ENCODE measurements around the gene USP32. TPM values are rescaled to one million over a fixed set of nuclear protein-coding genes. Genes with fewer than 3 reads are reported as not detected.

Gene USP32
- polyA plus RNA-seq, 1 donor (not counting 4 experiments of a cell fraction or from before 2014, with no cell fraction given), result 37.6 TPM

DNA sequence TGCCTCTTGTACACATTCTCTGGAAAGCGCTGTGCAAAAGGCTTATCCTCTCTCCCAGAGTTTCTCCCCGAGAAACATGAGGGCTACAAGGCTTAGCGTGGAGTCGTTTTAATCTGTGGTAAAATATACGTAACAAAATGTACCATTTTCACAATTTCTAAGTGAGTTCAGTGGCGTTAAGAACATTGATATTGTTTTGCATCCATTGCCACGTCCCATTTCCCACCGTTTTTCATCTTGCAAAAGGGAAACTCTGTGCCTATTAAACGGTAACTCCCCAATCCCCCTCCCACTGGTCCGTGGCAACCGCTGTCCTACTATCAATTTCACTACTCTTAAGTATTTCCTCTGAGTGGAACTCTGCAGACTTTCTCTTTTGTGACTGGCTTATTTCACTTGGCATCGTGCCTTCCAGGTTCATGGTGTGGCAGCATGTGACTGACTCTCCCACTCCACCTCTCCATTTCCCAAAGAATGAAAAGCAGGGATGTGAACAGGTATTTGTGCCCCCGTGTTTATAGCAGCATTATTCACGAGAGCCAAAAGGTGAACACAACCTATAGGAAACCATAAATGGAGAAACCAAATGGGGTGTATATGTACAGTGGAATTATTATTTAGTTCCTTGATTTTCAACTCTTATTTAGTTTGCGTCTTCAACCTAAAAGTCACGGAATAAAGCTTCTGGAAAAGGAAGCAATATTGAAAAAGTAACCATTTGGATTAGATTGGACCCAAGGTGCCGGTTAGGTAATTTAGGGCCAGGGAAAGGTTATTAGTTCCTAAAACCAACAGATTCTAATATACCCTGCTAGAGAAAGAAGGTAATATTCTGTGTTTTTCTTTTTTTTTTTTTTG lies 1.1 kb upstream of the USP32 start:
- no peaks in the 10 kb centered on the region for H3K36me3 ChIP-seq (ENCODE audit: control insufficient read depth in 2 of 2, extremely low read depth in 1 of 2, insufficient read depth in 2 of 2, low read length in 2 of 2)
- DNase-seq (ENCODE audit: low read depth, low spot score) (no peak), FAIRE-seq (peak; percentile 43)
- peak overlapping the region; percentile 92 to 97 (median 94) for H3K4me3 ChIP-seq (ENCODE audit: control insufficient read depth in 2 of 3, extremely low read depth in 1 of 3, insufficient read depth in 2 of 3, low read depth in 1 of 3, low read length in 3 of 3)
- peaks cover 33% of the 10 kb centered on the region for H3K79me2 ChIP-seq (ENCODE audit: control insufficient read depth, insufficient read depth, low read length)
- H3K27me3 ChIP-seq (ENCODE audit: control insufficient read depth, extremely low read depth, insufficient read depth, low read length), result no peaks in the 10 kb centered on the region
- TF ChIP-seq, protein P1, sequence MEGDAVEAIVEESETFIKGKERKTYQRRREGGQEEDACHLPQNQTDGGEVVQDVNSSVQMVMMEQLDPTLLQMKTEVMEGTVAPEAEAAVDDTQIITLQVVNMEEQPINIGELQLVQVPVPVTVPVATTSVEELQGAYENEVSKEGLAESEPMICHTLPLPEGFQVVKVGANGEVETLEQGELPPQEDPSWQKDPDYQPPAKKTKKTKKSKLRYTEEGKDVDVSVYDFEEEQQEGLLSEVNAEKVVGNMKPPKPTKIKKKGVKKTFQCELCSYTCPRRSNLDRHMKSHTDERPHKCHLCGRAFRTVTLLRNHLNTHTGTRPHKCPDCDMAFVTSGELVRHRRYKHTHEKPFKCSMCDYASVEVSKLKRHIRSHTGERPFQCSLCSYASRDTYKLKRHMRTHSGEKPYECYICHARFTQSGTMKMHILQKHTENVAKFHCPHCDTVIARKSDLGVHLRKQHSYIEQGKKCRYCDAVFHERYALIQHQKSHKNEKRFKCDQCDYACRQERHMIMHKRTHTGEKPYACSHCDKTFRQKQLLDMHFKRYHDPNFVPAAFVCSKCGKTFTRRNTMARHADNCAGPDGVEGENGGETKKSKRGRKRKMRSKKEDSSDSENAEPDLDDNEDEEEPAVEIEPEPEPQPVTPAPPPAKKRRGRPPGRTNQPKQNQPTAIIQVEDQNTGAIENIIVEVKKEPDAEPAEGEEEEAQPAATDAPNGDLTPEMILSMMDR (optimal IDR thresholded peaks at IDR 0.05 in 1 of 3, IDR thresholded peaks at IDR 0.05 in 1 of 3, conservative IDR thresholded peaks at IDR 0.05 in 1 of 3; ENCODE audit: extremely low read depth in 1 of 3, insufficient read depth in 2 of 3, low read length in 3 of 3), result no peak
- TF ChIP-seq EZH2 (IDR thresholded peaks at IDR 0.05; ENCODE audit: low read length), result no peak
- H3K9ac ChIP-seq (ENCODE audit: control insufficient read depth, extremely low read depth, insufficient read depth, low read length), result peak overlapping the region; percentile 99
- peak overlapping the region; percentile 91 for H3K27ac ChIP-seq (ENCODE audit: control insufficient read depth, insufficient read depth, low read length)
- H3K4me1 ChIP-seq (ENCODE audit: control insufficient read depth, extremely low read depth, insufficient read depth, low read length), result peaks cover 21% of the 10 kb centered on the region
- no peaks in the 10 kb centered on the region for H3K9me1 ChIP-seq (ENCODE audit: control insufficient read depth, extremely low read depth, insufficient read depth, low read length)
- H3K9me3 ChIP-seq (ENCODE audit: control insufficient read depth, low read depth, low read length), result no peaks in the 10 kb centered on the region
- H3K4me2 ChIP-seq (ENCODE audit: control insufficient read depth, extremely low read depth, insufficient read depth, low read depth, low read length), result peak overlapping the region; percentile 77
- dilution Hi-C loops (cut with MboI; ENCODE audit: extremely low pct_ligation_motif_present, low sequenced_read_pairs), result no loop called here
- H2AFZ ChIP-seq (ENCODE audit: control insufficient read depth, low read length), result peak overlapping the region; percentile 97
- no peaks in the 10 kb centered on the region for H4K20me1 ChIP-seq (ENCODE audit: control insufficient read depth, extremely low read depth, insufficient read depth, low read length)

DNA sequence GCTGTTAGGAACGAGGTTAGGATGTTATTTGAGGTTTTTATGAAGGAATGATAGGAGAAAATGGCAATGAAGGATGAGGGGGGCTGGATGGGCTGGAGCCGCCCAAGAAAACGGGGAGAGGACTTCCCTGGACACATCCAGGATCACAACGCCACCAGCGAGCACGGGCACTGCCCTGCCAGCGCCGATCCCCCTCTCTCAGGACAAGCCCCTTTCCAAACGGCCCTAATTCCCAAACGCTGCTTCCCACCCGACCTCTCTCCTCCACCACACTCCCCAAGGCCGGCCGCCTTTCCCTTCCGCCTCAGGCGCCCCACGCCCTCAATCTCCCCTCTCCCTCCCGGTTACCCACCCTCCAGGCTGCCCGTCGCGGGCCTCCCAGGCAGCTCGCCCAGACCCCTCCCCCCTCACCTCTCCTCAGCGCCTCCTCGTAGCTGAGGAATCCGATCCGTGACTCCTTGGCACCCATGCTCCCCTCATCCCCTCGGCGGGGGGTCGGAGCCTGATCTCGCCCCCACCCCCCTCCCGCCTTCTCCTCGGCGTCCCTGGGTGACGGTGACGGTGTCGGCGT lies 377 bp downstream of the USP32 start:
- Histone ChIP-seq H3K4me1 (ENCODE audit: control insufficient read depth, extremely low read depth, insufficient read depth, low read length) (peaks cover 22% of the 10 kb centered on the region), H3K9ac (ENCODE audit: control insufficient read depth, extremely low read depth, insufficient read depth, low read length) (peak overlapping the region; percentile 91), H3K4me2 (ENCODE audit: control insufficient read depth, extremely low read depth, insufficient read depth, low read depth, low read length) (peak overlapping the region; percentile 99), H2AFZ (ENCODE audit: control insufficient read depth, low read length) (peak overlapping the region; percentile 80), H3K79me2 (ENCODE audit: control insufficient read depth, insufficient read depth, low read length) (peaks cover 48% of the 10 kb centered on the region), H3K27ac (ENCODE audit: control insufficient read depth, insufficient read depth, low read length) (peak overlapping the region; percentile 91), H3K9me3 (ENCODE audit: control insufficient read depth, low read depth, low read length) (no peaks in the 10 kb centered on the region), H3K4me3 (ENCODE audit: control insufficient read depth in 2 of 3, extremely low read depth in 1 of 3, insufficient read depth in 2 of 3, low read depth in 1 of 3, low read length in 3 of 3) (peak overlapping the region; percentile 92 to 97 (median 94)), H3K9me1 (ENCODE audit: control insufficient read depth, extremely low read depth, insufficient read depth, low read length) (no peaks in the 10 kb centered on the region), H3K27me3 (ENCODE audit: control insufficient read depth, extremely low read depth, insufficient read depth, low read length) (no peaks in the 10 kb centered on the region), H4K20me1 (ENCODE audit: control insufficient read depth, extremely low read depth, insufficient read depth, low read length) (no peaks in the 10 kb centered on the region), H3K36me3 (ENCODE audit: control insufficient read depth in 2 of 2, extremely low read depth in 1 of 2, insufficient read depth in 2 of 2, low read length in 2 of 2) (no peaks in the 10 kb centered on the region)
- TF ChIP-seq, protein P1 (optimal IDR thresholded peaks at IDR 0.05 in 1 of 3, IDR thresholded peaks at IDR 0.05 in 1 of 3, conservative IDR thresholded peaks at IDR 0.05 in 1 of 3; ENCODE audit: extremely low read depth in 1 of 3, insufficient read depth in 2 of 3, low read length in 3 of 3), result no peak
- dilution Hi-C loops (cut with MboI; ENCODE audit: extremely low pct_ligation_motif_present, low sequenced_read_pairs), result no loop called here
- FAIRE-seq (no peak), DNase-seq (ENCODE audit: low read depth, low spot score) (peak; percentile 19)
